NB4 (cell line): Measurements from ENCODE around the gene ACER3.

Experiments used
- POLR2A ChIP-seq: IDR thresholded peaks from 2 replicates; pipeline ENCODE4 v1.6.1; 2011; ENCODE audit warnings: mild to moderate bottlenecking; ENCODE audit not compliant: insufficient read length; ENCODE audit errors: extremely low read depth
- TF ChIP-seq, protein P1 (sequence below): IDR thresholded peaks from one replicate; pipeline ENCODE4 v1.5.1; 2012; ENCODE audit warnings: low read depth, low read length

DNA sequence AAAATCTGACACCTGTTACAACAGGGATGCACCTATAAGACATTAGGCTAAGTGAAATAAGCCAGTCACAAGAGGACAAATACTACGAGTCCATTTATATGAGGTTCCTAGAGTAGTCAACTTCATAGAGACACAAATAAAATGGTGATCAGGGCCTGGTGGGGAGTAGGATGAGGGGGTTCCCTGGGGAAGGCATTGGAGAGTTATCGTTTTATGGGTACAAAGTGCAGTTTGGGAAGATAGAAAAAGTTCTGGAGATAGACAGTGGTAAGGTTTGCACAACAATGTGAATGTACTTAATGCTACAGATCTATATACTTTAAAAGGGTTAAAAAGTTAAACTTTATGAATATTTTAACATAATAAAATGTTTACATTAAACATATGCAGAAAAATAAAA is 142.1 kb downstream of the ACER3 start:
- TF ChIP-seq, protein P1, sequence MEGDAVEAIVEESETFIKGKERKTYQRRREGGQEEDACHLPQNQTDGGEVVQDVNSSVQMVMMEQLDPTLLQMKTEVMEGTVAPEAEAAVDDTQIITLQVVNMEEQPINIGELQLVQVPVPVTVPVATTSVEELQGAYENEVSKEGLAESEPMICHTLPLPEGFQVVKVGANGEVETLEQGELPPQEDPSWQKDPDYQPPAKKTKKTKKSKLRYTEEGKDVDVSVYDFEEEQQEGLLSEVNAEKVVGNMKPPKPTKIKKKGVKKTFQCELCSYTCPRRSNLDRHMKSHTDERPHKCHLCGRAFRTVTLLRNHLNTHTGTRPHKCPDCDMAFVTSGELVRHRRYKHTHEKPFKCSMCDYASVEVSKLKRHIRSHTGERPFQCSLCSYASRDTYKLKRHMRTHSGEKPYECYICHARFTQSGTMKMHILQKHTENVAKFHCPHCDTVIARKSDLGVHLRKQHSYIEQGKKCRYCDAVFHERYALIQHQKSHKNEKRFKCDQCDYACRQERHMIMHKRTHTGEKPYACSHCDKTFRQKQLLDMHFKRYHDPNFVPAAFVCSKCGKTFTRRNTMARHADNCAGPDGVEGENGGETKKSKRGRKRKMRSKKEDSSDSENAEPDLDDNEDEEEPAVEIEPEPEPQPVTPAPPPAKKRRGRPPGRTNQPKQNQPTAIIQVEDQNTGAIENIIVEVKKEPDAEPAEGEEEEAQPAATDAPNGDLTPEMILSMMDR, result no peak
- no peak for TF ChIP-seq POLR2A
